ENCODE data around the gene FAM217A. TPM values are rescaled to one million over a fixed set of nuclear protein-coding genes. Genes with fewer than 3 reads are reported as not detected.
"Not testable (repeated sequence)": the region's sequence is repeated elsewhere in the genome, so short reads cannot be mapped to it uniquely, and the experiment has no call there.

FAM217A gene
- total RNA-seq, 1 experiment from 2014 or later: not detected

DNA sequence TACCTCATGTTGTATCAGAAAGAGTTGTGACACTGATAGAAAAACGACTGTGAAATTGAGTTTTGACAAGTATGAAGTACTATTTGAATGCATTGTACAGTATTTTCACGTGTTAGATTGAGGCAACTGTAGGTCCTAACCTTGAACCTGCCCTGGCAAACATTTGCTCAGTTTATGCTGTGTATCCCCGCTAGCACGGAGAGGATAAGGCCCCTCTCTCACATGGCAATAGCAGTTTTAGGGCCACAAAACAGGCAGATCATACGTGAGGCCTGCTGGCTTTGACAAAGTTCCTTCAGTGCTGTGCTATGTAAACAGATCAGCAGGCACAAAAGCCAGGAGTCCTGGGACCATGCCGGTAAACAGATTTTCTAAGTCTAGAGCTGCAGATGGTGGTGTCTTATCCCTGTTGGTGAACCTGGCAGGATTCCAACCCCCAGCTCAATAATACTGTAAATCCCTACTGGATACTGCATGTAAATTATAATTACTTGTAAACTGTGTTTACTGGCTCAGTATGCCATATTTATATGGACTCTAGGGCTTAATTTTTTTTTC, 23.8 kb upstream of the FAM217A start:
- no peaks in the 10 kb centered on the region for H3K27me3 ChIP-seq (ENCODE audit: control insufficient read depth, insufficient read depth, low read length)
- H3K36me3 ChIP-seq (replicated peaks; ENCODE audit: control insufficient read depth, insufficient read depth, low read length): no peaks in the 10 kb centered on the region
- no peak for DNase-seq
- no peak overlapping the region for H3K4me3 ChIP-seq (ENCODE audit: insufficient read depth, low read depth, low read length)

DNA sequence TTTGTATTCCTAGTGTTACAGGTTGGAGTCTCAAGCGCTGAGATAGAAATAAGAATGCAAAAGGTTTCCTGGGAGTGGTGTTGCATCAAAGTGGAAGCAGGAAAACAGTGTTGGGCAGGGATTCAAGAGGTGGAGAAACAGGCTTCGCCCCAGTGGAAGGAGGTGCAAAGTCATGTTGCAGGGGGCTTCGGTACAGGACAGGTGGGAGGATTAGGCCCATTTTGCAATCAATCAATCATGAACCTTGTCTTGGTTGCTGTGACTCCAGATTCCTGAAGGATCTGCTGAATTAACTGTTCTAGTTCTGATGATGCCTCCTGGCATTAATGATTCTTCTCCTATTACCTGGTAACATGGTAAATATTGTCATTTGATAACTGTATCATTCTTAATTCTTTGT, 22.4 kb upstream of the FAM217A start:
- Histone ChIP-seq H3K36me3 (replicated peaks; ENCODE audit: control insufficient read depth, insufficient read depth, low read length) (no peaks in the 10 kb centered on the region), H3K4me3 (ENCODE audit: insufficient read depth, low read depth, low read length) (no peak overlapping the region), H3K27me3 (ENCODE audit: control insufficient read depth, insufficient read depth, low read length) (no peaks in the 10 kb centered on the region)
- DNase-seq: no peak

DNA sequence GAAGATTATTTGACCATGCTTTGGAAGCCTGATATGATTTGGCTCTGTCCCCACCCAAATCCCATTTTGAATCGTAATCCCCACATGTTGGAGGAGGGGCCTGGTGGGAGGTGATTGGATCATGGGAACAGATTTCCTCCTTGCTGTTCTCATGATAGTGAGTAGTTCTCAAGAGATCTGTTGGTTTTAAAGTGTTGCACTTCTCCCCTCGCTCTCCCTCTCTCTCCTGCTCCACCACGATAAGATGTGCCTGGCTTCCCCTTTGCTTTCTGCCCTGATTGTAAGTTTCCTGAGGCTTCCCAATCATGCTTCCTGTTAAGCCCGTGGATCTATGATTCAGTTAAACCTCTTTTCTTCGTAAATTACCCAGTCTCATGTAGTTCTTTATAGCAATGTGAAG, 21.7 kb upstream of the FAM217A start:
- Histone ChIP-seq H3K36me3 (replicated peaks; ENCODE audit: control insufficient read depth, insufficient read depth, low read length) (no peaks in the 10 kb centered on the region), H3K4me3 (ENCODE audit: insufficient read depth, low read depth, low read length) (no peak overlapping the region), H3K27me3 (ENCODE audit: control insufficient read depth, insufficient read depth, low read length) (no peaks in the 10 kb centered on the region)
- no peak for DNase-seq

DNA sequence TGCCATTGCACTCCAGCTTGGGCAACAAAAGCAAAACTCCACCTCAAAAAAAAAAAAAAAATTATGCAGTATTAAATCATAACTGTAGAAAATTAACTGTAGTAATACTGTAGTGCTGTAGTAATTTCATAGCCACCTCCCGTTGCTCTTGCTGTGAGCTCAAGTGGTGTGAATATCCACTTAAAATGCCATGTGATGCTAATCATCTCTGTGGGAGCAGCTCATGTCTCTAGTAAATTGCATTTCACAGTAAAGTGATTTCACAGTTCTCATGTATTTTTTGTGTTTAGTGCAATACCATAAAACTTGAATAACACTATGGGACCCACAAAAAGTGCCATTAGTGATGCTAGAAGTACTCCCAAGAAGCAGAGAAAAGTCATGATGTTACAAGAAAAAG, 14.4 kb upstream of the FAM217A start:
- no peaks in the 10 kb centered on the region for H3K27me3 ChIP-seq (ENCODE audit: control insufficient read depth, insufficient read depth, low read length)
- no peak for DNase-seq
- H3K4me3 ChIP-seq (ENCODE audit: insufficient read depth, low read depth, low read length): no peak overlapping the region
- no peaks in the 10 kb centered on the region for H3K36me3 ChIP-seq (replicated peaks; ENCODE audit: control insufficient read depth, insufficient read depth, low read length)

DNA sequence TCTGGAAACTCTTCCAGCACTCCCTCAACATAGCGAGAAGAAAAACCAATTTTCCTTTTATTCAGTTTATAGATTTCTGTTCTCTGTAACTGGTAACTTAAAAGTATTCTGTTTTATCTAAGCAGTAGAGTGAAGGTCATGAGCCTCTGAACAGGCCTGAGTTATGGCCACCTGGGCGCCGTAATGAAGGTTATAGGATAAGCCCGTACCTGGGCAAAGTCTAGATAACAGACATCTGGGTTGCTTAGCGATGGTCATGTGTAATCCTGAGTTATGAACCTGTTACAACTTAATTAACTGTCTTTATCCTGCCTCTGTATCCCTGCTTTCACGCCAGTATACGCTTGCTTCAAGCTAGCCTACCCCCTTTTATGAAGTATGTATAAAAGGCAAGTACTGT, 13.0 kb upstream of the FAM217A start:
- Histone ChIP-seq H3K27me3 (ENCODE audit: control insufficient read depth, insufficient read depth, low read length) (no peaks in the 10 kb centered on the region), H3K4me3 (ENCODE audit: insufficient read depth, low read depth, low read length) (no peak overlapping the region), H3K36me3 (replicated peaks; ENCODE audit: control insufficient read depth, insufficient read depth, low read length) (no peaks in the 10 kb centered on the region)
- DNase-seq: no peak

DNA sequence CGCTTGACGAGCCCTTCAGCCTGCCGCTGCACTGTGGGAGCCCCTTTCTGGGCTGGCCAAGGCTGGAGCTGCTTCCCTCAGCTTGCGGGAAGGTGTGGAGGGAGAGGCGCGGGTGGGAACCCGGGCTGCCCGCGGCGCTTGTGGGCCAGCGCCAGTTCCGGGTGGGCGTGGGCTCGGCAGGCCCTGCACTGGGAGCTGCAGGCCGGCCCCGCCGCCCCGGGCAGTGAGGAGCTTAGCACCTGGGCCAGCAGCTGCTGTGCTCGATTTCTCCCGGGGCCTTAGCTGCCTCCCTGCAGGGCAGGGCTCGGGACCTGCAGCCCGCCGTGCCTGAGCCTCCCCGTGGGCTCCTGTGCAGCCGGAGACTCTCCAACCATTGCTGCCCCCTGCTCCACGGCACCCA, 11.1 kb upstream of the FAM217A start:
- not testable (repeated sequence) for H3K36me3 ChIP-seq (replicated peaks; ENCODE audit: control insufficient read depth, insufficient read depth, low read length); DNase-seq; H3K27me3 ChIP-seq (ENCODE audit: control insufficient read depth, insufficient read depth, low read length); H3K4me3 ChIP-seq (ENCODE audit: insufficient read depth, low read depth, low read length)

DNA sequence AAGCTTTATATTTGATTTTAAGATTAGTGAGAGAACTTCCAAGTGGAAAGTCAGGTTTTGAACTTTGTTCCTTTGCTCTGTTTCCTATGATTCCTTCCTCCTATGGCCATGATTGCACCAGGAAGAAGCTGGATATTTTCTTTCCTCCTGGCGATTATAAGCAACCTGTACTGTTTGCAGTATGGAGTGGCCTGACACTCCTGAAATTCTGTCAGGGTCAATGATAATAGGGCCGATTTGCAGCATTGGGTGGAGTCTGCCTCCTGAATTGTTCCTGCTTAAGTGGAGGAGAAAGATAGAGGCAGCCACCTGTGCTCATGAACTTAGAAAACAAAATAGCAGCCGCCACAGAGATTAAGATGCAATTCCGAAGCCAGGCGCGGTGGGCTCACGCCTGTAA, 9.8 kb upstream of the FAM217A start:
- Histone ChIP-seq H3K27me3 (ENCODE audit: control insufficient read depth, insufficient read depth, low read length) (no peaks in the 10 kb centered on the region), H3K36me3 (replicated peaks; ENCODE audit: control insufficient read depth, insufficient read depth, low read length) (no peaks in the 10 kb centered on the region), H3K4me3 (ENCODE audit: insufficient read depth, low read depth, low read length) (no peak overlapping the region)
- DNase-seq: no peak

DNA sequence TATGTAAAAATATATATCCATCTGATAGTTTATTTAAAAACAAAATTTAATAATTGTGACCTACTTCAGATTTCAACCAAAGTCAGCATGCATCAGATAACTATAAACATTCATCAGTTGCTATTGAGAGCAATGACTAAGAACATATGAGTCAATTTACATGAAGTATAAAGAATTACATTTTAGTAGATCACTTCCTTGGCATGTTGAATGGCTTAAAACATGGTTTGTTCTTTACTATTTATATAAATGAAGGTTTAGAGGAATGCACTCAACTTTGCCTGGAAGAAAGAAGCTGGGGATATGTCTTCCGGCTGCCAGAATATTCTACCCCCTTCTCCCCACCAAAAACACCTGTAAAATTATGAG, 6.4 kb upstream of the FAM217A start:
- H3K4me3 ChIP-seq (ENCODE audit: insufficient read depth, low read depth, low read length): no peak overlapping the region
- H3K36me3 ChIP-seq (replicated peaks; ENCODE audit: control insufficient read depth, insufficient read depth, low read length): no peaks in the 10 kb centered on the region
- H3K27me3 ChIP-seq (ENCODE audit: control insufficient read depth, insufficient read depth, low read length): no peaks in the 10 kb centered on the region
- DNase-seq: no peak

DNA sequence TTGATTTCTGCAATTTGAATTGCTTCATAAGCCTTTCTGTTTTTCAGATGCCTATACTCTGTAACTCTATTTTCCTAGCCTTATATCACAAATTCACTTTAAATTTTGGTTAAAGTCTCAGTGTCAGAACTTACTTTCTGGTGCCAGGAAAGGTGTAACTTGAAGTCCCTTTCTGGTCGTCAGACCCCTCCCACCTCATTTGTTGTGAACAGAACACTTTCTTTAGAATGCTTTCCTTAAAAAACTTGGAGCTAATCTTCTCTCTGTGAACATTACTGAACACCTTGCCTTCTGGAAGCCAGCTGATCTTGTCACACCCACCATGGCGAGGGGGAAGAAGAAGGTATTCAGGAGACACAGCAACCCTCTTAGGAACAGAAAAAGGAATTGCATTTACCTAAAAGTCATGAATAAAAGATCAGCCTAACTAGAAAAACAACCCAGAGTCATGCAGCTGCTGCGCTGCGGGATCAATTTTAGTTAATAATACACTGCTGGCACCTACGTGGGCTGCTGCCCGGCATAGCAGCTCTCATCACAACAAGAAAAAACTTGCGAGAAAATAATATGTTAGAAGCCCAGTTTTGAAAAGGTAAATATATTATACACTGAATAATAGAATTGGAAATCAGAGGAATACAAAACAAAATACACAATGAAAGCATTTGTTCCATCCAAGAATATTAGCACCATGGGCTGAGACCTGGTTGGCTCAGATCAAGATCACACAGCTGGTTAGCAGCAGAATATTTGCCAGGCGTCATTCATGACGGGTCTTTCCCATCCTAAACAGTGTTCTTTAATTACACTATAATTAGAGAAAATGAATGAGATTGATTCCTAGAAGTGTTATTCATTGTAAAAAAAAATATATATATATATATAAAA, 5.8 kb upstream of the FAM217A start:
- DNase-seq: no peak
- Histone ChIP-seq H3K27me3 (ENCODE audit: control insufficient read depth, insufficient read depth, low read length) (no peaks in the 10 kb centered on the region), H3K36me3 (replicated peaks; ENCODE audit: control insufficient read depth, insufficient read depth, low read length) (no peaks in the 10 kb centered on the region), H3K4me3 (ENCODE audit: insufficient read depth, low read depth, low read length) (no peak overlapping the region)

DNA sequence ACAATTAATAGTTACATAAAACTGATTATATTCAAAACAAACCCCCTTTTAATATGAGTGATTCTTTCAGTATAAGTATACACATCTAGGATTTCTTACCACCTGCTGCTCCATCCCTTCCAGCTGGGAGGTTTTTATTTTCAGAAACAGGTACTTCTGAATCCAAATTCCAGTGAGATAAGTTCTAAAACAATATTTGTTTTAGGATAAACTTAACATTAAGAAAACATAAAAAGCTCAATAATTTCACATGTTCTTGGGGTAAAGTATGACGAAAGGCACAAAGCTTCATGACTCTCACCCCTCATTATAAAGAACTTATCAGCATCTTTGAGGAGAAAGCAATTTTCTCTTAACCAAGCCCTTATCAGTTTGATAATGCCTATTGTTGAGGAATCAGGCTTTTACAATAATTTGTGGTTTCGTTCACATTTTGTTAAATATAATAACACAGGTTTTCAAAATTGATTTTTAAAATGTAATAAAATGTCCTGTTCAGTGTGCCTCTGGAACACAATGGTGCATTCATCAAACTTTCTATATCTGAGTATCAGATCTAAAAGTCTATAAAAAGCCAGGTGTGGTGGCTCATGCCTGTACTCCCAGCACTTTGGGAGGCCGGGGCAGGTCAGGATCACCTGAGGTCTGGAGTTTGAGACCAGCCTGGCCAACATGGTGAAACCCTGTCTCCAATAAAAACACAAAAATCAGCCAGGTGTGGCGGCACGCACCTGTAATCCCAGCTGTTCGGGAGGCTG, 4.3 kb downstream of the FAM217A start:
- H3K4me3 ChIP-seq (ENCODE audit: insufficient read depth, low read depth, low read length): no peak overlapping the region
- H3K36me3 ChIP-seq (replicated peaks; ENCODE audit: control insufficient read depth, insufficient read depth, low read length): no peaks in the 10 kb centered on the region
- no peaks in the 10 kb centered on the region for H3K27me3 ChIP-seq (ENCODE audit: control insufficient read depth, insufficient read depth, low read length)
- no peak for DNase-seq

DNA sequence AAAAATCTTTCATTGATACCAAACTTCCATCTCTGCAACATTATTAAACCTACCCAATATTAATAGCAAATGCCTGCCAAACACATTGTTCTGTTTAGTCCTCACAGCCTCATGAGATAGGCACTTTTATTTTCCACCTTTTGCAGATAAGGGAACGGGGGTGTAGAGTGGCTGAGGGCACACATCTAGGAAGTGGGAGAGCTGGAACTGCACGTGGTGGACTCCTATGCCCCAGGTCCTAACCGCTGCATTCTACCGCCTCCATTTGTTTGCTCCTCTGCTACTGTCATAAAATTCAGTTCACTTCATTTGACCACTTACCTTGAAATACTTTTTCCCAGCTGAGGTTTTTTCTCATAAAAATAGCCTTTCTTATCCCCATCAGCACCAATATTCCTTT, 7.6 kb downstream of the FAM217A start:
- no peak for DNase-seq
- H3K27me3 ChIP-seq (ENCODE audit: control insufficient read depth, insufficient read depth, low read length): no peaks in the 10 kb centered on the region
- H3K4me3 ChIP-seq (ENCODE audit: insufficient read depth, low read depth, low read length): no peak overlapping the region
- no peaks in the 10 kb centered on the region for H3K36me3 ChIP-seq (replicated peaks; ENCODE audit: control insufficient read depth, insufficient read depth, low read length)

DNA sequence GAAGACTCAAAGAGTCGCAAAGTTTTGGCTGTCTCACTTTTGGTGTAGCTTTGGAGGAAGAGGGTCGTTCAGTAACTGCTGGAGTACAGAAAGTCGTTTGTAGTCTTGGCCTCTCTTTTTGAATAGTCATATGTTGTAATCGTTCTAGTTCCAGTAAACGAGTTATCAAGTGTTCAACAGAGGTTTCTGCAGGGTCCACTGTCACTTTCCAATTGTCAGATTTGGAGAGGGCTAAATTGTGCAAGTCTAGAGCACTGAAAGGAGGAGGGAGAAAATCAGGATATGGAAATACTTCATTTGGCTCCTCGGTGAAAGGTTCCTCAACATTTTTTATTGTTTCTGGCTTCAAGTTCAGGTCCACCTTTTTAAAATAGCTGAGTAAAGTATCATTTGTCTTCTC, 9.7 kb downstream of the FAM217A start:
- DNase-seq: no peak
- Histone ChIP-seq H3K27me3 (ENCODE audit: control insufficient read depth, insufficient read depth, low read length) (no peaks in the 10 kb centered on the region), H3K4me3 (ENCODE audit: insufficient read depth, low read depth, low read length) (no peak overlapping the region), H3K36me3 (replicated peaks; ENCODE audit: control insufficient read depth, insufficient read depth, low read length) (no peaks in the 10 kb centered on the region)

DNA sequence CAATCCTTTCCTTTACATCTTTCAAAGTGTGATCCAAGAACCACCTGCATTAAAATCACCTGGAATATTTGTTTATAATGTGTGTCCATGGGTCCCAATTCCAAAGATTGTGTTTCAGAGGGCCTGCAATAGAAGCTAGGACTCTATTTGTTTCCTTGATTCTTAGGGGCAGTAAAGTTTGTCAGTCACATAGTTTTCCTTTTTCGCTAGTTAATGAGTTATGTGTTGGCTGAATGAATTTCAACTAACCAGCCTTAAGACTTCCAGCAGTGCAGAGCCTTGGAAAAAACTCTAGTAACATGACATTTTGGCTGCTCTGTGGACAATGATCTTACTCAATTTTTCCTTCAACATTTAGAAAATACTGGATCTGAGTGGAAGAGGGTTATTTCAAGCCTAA, 11.3 kb downstream of the FAM217A start:
- H3K27me3 ChIP-seq (ENCODE audit: control insufficient read depth, insufficient read depth, low read length): no peaks in the 10 kb centered on the region
- no peaks in the 10 kb centered on the region; the same call in 1 of the 2 replicates for H3K36me3 ChIP-seq (replicated peaks; ENCODE audit: control insufficient read depth, insufficient read depth, low read length)
- no peak overlapping the region for H3K4me3 ChIP-seq (ENCODE audit: insufficient read depth, low read depth, low read length)
- DNase-seq: no peak

DNA sequence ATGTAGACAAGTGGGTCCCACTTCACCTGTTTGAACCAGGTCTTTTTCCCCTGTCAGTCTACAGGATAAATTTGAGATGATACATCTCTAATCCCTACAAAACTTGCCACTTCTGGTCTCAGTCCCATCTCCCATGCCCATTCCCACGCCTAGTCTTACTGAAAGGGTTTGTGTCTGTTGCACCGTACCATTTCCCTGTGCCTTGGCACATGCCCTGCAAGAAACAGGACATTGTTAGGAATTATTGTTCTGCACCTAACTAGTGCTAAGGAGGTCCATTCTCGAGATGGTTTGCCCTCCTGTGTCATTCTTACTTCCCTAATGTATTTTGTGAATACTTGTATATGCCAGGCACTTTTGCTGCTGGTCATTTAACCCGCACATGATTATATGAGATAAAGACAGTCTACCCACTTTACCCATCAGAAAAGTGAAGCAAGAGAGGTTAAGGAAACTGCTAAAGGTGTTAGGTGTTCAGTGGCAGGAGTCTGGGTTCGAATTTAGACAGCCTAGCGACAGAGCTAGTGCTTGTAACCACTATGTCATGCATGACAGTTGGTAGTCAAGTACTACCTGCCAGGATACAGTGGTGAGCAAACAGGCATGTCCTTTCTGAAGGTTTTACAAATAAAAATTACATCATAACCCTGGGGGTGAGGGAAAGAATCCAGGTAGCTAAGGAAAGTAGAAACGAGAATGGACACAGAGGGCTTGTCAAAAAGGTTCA, 12.7 kb downstream of the FAM217A start:
- DNase-seq: no peak
- Histone ChIP-seq H3K27me3 (ENCODE audit: control insufficient read depth, insufficient read depth, low read length) (no peaks in the 10 kb centered on the region), H3K4me3 (ENCODE audit: insufficient read depth, low read depth, low read length) (no peak overlapping the region), H3K36me3 (replicated peaks; ENCODE audit: control insufficient read depth, insufficient read depth, low read length) (peaks cover 4% of the 10 kb centered on the region)
